CD14-positive monocyte (primary cell): ENCODE measurements around the gene DLGAP1. TPM values are rescaled to one million over a fixed set of nuclear protein-coding genes. Genes with fewer than 3 reads are reported as not detected.

Experiments
- DNase-seq, 3 donors: peaks; one replicate each; pipeline ENCODE4 v3.0.0-alpha.2; 2011 to 2022
- H2AFZ ChIP-seq: 2 replicates; pipeline ENCODE4 v1.6.0; 2012; ENCODE audit warnings: mild to moderate bottlenecking, low read depth, low read length, inconsistent platforms; ENCODE audit not compliant: insufficient read depth, poor library complexity, severe bottlenecking
- H3K27ac ChIP-seq, 2 donors: 1 replicate in 1 of 2; 2 replicates in 1 of 2; pipeline ENCODE4 v1.5.1; 2012 to 2013; ENCODE audit warnings: low read length in 2 of 2, control low read depth in 1 of 2, inconsistent platforms in 1 of 2, low read depth in 1 of 2, mild to moderate bottlenecking in 1 of 2
- H3K27me3 ChIP-seq, 2 donors: one replicate each; pipeline versions ENCODE4 v1.6.0 to v1.6.1; 2011 to 2013; ENCODE audit warnings: low read length in 2 of 2; ENCODE audit not compliant: control insufficient read depth in 2 of 2, insufficient read depth in 2 of 2
- H3K36me3 ChIP-seq, 2 donors: replicated peaks in 1 of 2; 1 replicate in 1 of 2; 2 replicates in 1 of 2; pipeline versions ENCODE4 v1.5.1 to v1.6.1; 2012 to 2013; ENCODE audit warnings: low read length in 2 of 2, control low read depth in 1 of 2, inconsistent platforms in 1 of 2, mild to moderate bottlenecking in 1 of 2; ENCODE audit not compliant: insufficient read depth in 2 of 2, control insufficient read depth in 1 of 2
- H3K4me1 ChIP-seq, 2 donors: 1 replicate in 1 of 2; 2 replicates in 1 of 2; pipeline versions ENCODE4 v1.5.1 to v1.6.1; 2012 to 2013; ENCODE audit warnings: low read length in 2 of 2, control low read depth in 1 of 2, inconsistent platforms in 1 of 2, mild to moderate bottlenecking in 1 of 2, moderate library complexity in 1 of 2; ENCODE audit not compliant: insufficient read depth in 2 of 2, control insufficient read depth in 1 of 2
- H3K4me2 ChIP-seq: replicated peaks from 2 replicates; pipeline ENCODE3; 2012; ENCODE audit warnings: low read length, moderate library complexity, mild to moderate bottlenecking; ENCODE audit not compliant: poor library complexity, severe bottlenecking; ENCODE audit errors: extremely low read depth
- H3K4me3 ChIP-seq, 3 experiments: fragments of 200-600 bp in 1 of 3; sonication (generic) in 1 of 3; replicated peaks in 1 of 3; 1 replicate in 2 of 3; 2 replicates in 1 of 3; pipeline ENCODE4 v1.5.1; 2011 to 2013; ENCODE audit warnings: low read length in 3 of 3, mild to moderate bottlenecking in 3 of 3, control low read depth in 2 of 3, low read depth in 2 of 3, inconsistent platforms in 1 of 3, moderate library complexity in 1 of 3
- H3K79me2 ChIP-seq: 2 replicates; pipeline ENCODE4 v1.6.0; 2012; ENCODE audit warnings: mild to moderate bottlenecking, control low read depth, inconsistent platforms, low read length, moderate library complexity; ENCODE audit not compliant: insufficient read depth
- H3K9ac ChIP-seq: 2 replicates; pipeline ENCODE4 v1.6.0; 2017; ENCODE audit warnings: low read length, mild to moderate bottlenecking; ENCODE audit not compliant: insufficient read depth, poor library complexity, severe bottlenecking
- H3K9me3 ChIP-seq, 2 donors: replicated peaks in 1 of 2; 1 replicate in 1 of 2; 2 replicates in 1 of 2; pipeline versions ENCODE4 v1.5.1 to v1.6.1; 2012 to 2013; ENCODE audit warnings: low read length in 2 of 2, control low read depth in 1 of 2; ENCODE audit not compliant: control insufficient read depth in 1 of 2, insufficient read depth in 1 of 2
- H4K20me1 ChIP-seq: 2 replicates; pipeline ENCODE4 v1.6.0; 2012; ENCODE audit warnings: mild to moderate bottlenecking, low read length, control low read depth, moderate library complexity; ENCODE audit not compliant: insufficient read depth
- H3K27ac Mint-ChIP-seq, 7 donors: one replicate each; pipeline ENCODE4 v1.8.0; 2020; ENCODE audit warnings: mild to moderate bottlenecking in 7 of 7, mixed read lengths in 7 of 7, moderate library complexity in 6 of 7, inconsistent platforms in 2 of 7
- H3K27me3 Mint-ChIP-seq, 3 donors: one replicate each; pipeline ENCODE4 v1.8.0; 2021 to 2022; ENCODE audit warnings: low read depth in 3 of 3, mild to moderate bottlenecking in 3 of 3, mixed read lengths in 3 of 3, moderate library complexity in 3 of 3, inconsistent platforms in 1 of 3
- H3K36me3 Mint-ChIP-seq, 2 donors: one replicate each; pipeline ENCODE4 v1.8.0; 2020; ENCODE audit warnings: mixed read lengths in 2 of 2, inconsistent platforms in 1 of 2, mild to moderate bottlenecking in 1 of 2
- H3K4me1 Mint-ChIP-seq: one replicate; pipeline ENCODE4 v1.8.0; 2020; ENCODE audit warnings: mild to moderate bottlenecking, mixed read lengths
- H3K4me3 Mint-ChIP-seq, 2 donors: one replicate each; pipeline ENCODE4 v1.8.0; 2020; ENCODE audit warnings: mild to moderate bottlenecking in 2 of 2, mixed read lengths in 2 of 2, moderate library complexity in 1 of 2
- H3K9me3 Mint-ChIP-seq, 7 donors: one replicate each; pipeline ENCODE4 v1.8.0; 2020 to 2022; ENCODE audit warnings: mixed read lengths in 7 of 7, mild to moderate bottlenecking in 6 of 7, moderate library complexity in 6 of 7, inconsistent platforms in 2 of 7
- CTCF ChIP-seq: fragments of 200-600 bp; IDR thresholded peaks from one replicate; pipeline ENCODE4 v1.8.0; 2022; ENCODE audit warnings: antibody characterized with exemption, mild to moderate bottlenecking
- WGBS: methylation state at CpG from one replicate; pipeline ENCODE4 v1.1.5; 2013; ENCODE audit warnings: missing lambda C conversion rate; ENCODE audit not compliant: insufficient coverage; 5-methylcytosine and 5-hydroxymethylcytosine counted together
- intact Hi-C, 2 donors: fragments of 100-400 bp; cut with micrococcal nuclease; formaldehyde crosslinking; loops; one replicate each; pipeline versions ENCODE4 v1.15.0 to v1.15.1; 2023
- polyA plus RNA-seq, 3 donors: library from polyadenylated mRNA; depleted of rRNA in 1 of 3; unstranded in 2 of 3; stranded (reverse) in 1 of 3; fragments of 300-500 nt in 2 of 3; fragments of >200 nt in 1 of 3; fragmentation: Illumina TruSeq in 2 of 3; gene quantifications; 1 replicate in 2 of 3; 2 replicates in 1 of 3; pipeline ENCODE4 v1.2.3, GENCODE V29; 2012 to 2021

DLGAP1 gene
- polyA plus RNA-seq, 3 donors = 0.09 to 0.42 TPM; not detected in 1

GRCh38 chr18:3598581-3598980 lies 856.5 kb downstream of the DLGAP1 start:
- Histone ChIP-seq H3K9me3 (no peaks in the 10 kb centered on the region), H3K4me3 (no peak overlapping the region), H3K4me2 (no peak overlapping the region), H3K9ac (no peak overlapping the region), H3K27me3 (no peaks in the 10 kb centered on the region), H4K20me1 (no peaks in the 10 kb centered on the region), H2AFZ (no peak overlapping the region), H3K4me1 (peaks cover 63 to 67% of the 10 kb centered on the region in 2 donors), H3K79me2 (no peaks in the 10 kb centered on the region), H3K27ac (no peak overlapping the region), H3K36me3 (no peaks in the 10 kb centered on the region)
- peaks cover 0 to 2% (median 0%) of the 10 kb centered on the region in 7 donors for H3K9me3 Mint-ChIP-seq
- no peak overlapping the region for H3K27ac Mint-ChIP-seq
- no CpG with 5 or more reads among the region's 10 CpGs for WGBS
- no peak for TF ChIP-seq CTCF
- peaks cover 0 to 5% (median 0%) of the 10 kb centered on the region in 3 donors for H3K27me3 Mint-ChIP-seq
- no peak overlapping the region for H3K4me3 Mint-ChIP-seq
- intact Hi-C loops = loop anchor here (5.0 to 10.0 kb wide), 7 partner anchors 64 to 954 kb away; partner anchors contain the start of genes EMILIN2 (in 2 of the 2) and MYL12B (in 1 of the 2)
- peaks cover 3 to 4% of the 10 kb centered on the region in 2 donors for H3K36me3 Mint-ChIP-seq
- DNase-seq = no peak
- H3K4me1 Mint-ChIP-seq = peaks cover 41% of the 10 kb centered on the region

- no peaks in the 10 kb centered on the region for H3K79me2 ChIP-seq
Observed at GRCh38 chr18:3597409-3598357, 857.4 kb downstream of the DLGAP1 start.

More at GRCh38 chr18:3597409-3598357, 857.4 kb downstream of the DLGAP1 start:
- peaks cover 49% of the 10 kb centered on the region for H3K4me1 Mint-ChIP-seq
- H3K36me3 Mint-ChIP-seq = peaks cover 3 to 4% of the 10 kb centered on the region in 2 donors
- Histone ChIP-seq H3K27ac (peak overlapping the region in 1 of 2 donors; percentile 98), H3K9me3 (no peaks in the 10 kb centered on the region), H3K4me3 (peak overlapping the region in 1 of 3 experiments; percentile 22), H2AFZ (peak overlapping the region; percentile 5), H4K20me1 (no peaks in the 10 kb centered on the region), H3K4me2 (no peak overlapping the region), H3K4me1 (peaks cover 61 to 65% of the 10 kb centered on the region in 2 donors), H3K36me3 (no peaks in the 10 kb centered on the region), H3K9ac (no peak overlapping the region), H3K27me3 (no peaks in the 10 kb centered on the region)
- H3K4me3 Mint-ChIP-seq = no peak overlapping the region
- peak in 1 of 3 donors; percentile 30 for DNase-seq
- peak overlapping the region; percentile 70 to 99 (median 96) for H3K27ac Mint-ChIP-seq
- intact Hi-C loops = loop anchor here (5.0 to 10.0 kb wide), 7 partner anchors 65 to 953 kb away; partner anchors contain the start of genes EMILIN2 (in 2 of the 2) and MYL12B (in 1 of the 2)
- peaks cover 0 to 2% (median 0%) of the 10 kb centered on the region in 7 donors for H3K9me3 Mint-ChIP-seq
- peaks cover 0 to 5% (median 0%) of the 10 kb centered on the region in 3 donors for H3K27me3 Mint-ChIP-seq
- 79% methylated on average over 7 of the region's 22 CpGs for WGBS
- no peak for TF ChIP-seq CTCF
